Measurements from ENCODE around the gene BLACAT1. TPM values are rescaled to one million over a fixed set of nuclear protein-coding genes. Genes with fewer than 3 reads are reported as not detected.
A peak's percentile ranks its signal among the peaks of the same experiment; 100 is the strongest.
"Not testable (repeated sequence)": the region's sequence is repeated elsewhere in the genome, so short reads cannot be mapped to it uniquely, and the experiment has no call there.

Gene BLACAT1
- total RNA-seq, 1 donor from 2014 or later: not detected

DNA sequence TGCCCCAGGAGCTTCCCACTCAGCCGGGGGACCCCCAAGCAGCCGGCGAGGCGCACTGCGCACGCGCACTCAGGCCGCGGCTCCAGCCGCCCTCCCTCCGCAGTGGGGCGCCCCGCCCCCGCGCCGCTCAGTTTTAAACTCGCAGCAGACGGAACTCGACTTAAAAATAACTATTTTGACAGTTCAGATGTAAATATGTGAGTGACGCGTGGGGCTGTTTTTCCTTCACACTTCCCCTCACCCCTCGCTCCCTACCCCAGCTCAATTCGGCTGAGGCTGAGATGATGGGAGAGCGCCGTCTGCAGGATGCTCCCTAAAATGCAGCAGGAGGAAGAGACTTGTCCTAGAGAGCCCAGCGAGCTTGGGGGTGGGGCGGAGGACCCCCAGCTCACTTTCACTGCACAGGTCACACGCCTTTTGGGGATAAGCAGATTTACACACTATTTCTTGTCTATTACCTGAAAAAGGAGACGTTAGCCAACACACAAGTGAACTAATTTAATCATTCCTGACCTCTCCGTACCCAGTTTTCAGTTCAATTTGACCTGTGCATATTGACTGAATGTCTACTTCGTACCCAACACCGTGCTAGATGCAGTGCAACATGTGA is 25.0 kb downstream of the BLACAT1 start:
- peak; percentile 90 for ATAC-seq (ENCODE audit: poor library complexity)
- peak; percentile 71 for DNase-seq
- intact Hi-C loops (cut with DNase I): no loop called here

DNA sequence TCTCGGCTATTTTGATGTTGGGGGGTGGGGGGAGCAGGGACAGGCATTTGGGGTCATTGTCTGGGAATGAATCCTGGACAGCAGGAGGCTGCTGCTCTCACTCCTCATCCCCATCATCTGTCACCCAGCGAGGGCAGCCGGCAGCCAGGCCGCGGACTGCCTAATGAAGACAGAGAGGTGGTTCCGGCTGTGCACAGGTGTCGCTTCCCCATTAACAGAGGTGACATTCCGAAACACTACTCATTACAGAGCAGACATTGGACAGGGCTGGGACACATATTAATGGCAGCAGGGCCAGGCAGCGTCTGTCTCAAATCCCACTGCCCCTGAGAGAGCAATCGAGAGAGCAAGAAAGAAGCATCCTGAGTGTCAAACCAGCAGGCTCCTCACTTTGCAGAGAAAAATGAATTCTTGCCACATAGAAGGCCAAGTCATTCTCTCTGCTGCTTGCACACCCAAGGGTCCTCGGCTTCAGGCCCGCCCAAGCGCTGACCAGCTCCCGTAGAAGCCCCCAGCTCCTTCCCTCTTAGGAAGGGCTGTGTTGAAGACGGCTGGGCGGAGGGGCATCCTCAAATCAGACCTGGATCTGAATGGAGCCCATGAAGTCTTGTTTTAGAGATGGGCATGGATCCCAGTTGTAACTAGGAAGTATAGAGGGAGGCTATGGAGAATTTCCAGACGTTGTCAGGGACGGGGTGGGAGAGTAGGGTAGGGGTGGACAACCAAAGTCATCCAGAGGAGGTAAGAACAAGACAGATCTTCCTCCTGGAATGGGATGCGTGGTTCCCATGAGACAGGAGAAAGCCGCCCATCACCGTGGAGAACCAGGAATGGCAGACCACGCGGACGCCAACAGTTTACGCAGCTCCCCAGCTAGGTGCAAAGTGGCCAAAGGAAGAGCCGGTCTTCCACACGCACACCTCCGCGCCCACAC is 25.8 kb downstream of the BLACAT1 start:
- DNase-seq: peak; percentile 13
- intact Hi-C loops (cut with DNase I): no loop called here
- ATAC-seq (ENCODE audit: poor library complexity): peak; percentile 21

DNA sequence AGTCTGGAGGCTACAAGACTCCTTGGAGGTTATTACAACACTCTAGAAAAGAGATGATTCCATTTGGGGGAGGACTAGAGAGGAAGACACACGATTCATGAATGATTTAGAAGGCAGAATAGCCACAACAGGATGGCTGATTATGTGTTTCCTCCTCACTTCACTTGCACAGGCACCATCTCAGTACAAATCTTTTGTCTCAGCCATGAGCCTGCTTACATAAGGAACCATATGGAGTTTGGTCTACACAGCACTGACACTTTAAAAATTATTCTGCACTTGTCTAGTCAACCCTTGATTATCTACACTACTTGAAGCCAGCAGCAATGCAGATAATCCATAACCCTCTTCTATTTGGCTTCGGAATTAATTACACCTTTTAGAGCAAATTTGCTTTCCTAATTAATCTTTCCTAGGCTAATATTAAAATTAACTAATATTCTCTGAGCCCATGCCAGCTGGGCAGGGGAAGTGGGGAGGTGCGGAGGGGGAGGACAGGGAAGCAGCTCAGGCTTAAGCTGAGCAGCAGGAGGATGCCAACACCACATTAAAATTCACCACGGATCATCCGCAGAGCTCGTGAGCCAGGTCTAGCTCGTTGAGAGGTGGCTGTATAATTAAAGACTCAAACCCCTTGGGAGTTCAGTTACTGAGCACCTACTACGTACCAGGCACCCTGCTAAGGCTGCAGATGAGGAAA is 30.8 kb downstream of the BLACAT1 start:
- no peak for ATAC-seq (ENCODE audit: poor library complexity)
- DNase-seq: no peak
- intact Hi-C loops (cut with DNase I): no loop called here

DNA sequence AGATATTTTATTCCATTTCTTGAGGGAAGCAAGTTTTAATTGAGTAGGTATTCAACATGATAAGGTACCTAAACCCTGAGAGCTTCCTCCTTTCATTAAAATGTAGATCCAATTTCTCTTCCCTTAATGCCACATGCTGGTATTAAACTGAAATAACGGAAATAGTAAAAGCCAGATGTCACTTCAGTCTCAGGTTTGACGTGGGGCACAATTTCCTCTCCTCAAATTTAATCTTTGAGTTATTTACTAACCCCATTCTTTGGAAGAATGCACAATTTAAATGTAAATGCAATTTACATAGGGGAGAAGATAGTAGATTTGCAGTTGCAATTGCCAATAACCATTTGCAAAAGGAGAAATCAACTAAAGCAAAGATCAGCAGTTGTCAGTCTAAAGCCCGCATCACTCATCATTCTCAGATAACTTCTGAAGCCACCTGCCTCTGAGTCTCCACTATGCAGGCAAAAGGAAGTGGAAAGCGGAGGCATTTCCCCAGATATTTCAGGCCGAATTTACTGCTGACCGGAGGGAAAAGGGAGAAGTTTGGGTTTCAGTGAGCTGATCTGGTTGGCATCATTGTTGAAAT is 31.9 kb downstream of the BLACAT1 start:
- intact Hi-C loops (cut with DNase I): no loop called here
- DNase-seq (no peak), ATAC-seq (ENCODE audit: poor library complexity) (no peak)

DNA sequence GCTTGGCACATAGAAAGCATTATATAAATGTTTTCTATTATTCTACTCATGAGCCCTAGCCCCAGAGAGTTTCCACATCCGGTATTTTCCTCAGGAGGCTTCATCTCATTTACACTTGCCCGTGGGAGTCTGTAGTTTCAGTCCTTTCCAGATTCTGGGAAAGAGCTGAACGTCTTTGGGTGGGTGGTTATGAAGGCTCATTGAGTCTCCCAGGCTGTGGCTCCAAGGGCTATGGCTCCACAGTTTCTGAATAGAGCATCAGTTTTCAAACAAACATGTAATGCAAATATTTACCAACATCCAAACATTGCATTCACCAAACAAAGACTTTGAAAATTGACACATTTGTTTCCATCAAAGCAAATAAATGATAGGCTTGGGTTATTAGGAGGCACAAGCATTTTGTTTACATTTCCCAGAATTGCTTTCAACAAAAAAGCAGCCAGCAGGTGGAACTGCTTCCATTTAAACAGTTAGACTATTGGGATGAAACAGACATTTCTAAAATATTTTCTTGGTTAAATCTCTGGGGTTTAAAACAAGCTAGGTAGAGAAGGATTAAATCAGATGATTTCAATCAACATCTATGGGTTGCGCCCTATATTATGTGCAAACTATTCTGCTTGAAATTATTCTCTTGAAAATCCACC is 32.7 kb downstream of the BLACAT1 start:
- no peak for ATAC-seq (ENCODE audit: poor library complexity)
- intact Hi-C loops (cut with DNase I): no loop called here

DNA sequence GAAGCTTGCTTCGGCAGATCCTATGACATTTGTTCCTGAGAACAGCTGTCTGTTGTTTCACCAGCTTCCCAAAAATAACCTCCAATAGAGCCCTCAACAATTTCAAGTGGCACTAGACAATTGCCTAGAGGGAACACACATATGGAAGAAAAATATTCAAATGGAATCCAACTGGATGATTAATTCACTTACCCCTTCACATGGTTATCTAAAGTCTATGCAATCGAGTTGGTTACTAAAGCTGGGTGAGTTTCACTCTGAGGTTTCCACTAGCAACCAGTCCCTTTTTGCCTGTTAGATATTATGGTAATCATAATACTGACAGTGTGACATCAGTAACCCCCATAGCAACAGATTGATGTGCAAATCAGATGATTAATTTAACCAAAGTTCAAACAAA is 34.0 kb downstream of the BLACAT1 start, which contains the start of gene LEMD1:
TSS of gene LEMD1 (minus strand) at position 259 of the 400 bp plus-strand sequence. CDS start 1,520 bp downstream, outside the sequence.
- no peak for DNase-seq
- peak; percentile 89 for ATAC-seq (ENCODE audit: poor library complexity)
- intact Hi-C loops (cut with DNase I): no loop called here

More for the DNA sequence above, 32.7 kb downstream of the BLACAT1 start:
- DNase-seq: no peak

DNA sequence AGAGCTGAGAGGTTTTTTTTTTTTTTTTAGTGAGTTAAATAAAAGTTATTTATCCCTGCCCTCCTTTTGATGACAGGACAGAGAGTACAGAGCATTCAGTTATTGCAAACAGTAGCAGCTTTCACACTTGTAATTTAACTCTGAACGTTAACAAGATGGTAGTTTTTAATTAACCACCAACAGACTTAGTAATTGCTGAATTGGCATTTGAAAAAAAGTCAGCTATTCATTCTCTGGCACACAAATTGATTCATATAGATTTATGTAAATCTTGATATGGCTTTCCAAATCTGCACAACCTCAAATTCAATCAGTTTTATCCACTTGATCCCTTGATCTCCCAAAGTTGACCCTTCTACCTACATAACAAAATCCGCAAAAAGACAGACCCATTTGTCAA is 34.9 kb downstream of the BLACAT1 start:
- intact Hi-C loops (cut with DNase I): no loop called here
- DNase-seq: no peak
- ATAC-seq (ENCODE audit: poor library complexity): no peak

DNA sequence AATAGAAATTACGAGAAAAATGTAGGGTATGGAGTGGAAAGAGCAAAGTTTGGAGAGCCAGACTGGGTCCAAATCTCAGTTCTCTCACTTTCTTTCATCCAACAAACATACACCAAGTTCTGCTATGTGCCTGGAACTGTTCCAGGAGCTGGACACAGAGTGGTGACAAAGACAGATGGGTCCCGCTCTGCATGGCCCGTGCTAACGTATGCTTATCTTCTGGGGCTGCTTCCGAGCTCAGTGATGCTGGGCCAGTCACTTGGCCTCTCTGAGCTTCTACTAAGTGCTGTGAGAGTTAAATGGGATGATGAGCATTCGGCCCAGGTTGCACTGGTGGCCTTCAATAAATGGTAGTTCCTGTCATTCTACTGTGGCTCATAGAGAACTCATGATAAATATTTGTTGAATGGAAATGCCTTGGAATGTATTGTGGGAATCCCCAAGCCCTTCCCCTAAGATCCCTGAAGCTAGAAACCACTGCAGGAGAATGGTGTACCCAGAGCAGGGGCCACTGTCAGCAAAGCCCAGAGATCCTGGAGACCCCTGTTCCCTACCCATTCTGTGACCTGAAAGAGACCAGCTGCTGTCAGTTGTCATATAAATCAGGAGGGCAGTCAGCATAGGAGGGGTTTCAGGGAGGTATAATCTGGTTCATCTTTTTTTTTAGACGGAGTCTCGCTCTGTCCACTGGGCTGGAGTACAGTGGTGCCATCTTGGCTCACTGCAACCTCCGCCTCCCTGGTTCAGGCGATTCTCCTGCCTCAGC is 37.8 kb downstream of the BLACAT1 start:
- intact Hi-C loops (cut with DNase I): no loop called here
- DNase-seq: no peak
- ATAC-seq (ENCODE audit: poor library complexity): no peak

DNA sequence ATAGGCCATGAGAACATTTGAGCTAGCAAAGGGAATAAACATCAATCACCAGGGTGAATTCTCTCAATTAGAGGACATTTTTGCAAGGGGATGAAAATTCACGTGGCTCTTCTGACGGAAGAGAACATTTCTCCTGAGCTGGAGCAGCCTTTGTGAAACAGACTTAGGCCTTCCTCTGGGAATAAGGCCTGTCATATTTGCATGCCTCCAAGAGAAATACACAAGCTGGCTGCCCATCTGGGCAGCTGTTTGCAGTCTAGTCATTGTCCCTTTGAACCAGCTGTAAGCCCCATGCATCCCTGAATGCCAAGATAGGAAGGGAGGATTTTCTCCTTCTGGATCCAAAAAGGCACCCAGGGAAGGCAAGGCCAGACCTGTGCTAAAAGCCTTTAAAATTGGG is 39.5 kb downstream of the BLACAT1 start:
- intact Hi-C loops (cut with DNase I): no loop called here
- ATAC-seq (ENCODE audit: poor library complexity) (peak; percentile 57), DNase-seq (no peak)

DNA sequence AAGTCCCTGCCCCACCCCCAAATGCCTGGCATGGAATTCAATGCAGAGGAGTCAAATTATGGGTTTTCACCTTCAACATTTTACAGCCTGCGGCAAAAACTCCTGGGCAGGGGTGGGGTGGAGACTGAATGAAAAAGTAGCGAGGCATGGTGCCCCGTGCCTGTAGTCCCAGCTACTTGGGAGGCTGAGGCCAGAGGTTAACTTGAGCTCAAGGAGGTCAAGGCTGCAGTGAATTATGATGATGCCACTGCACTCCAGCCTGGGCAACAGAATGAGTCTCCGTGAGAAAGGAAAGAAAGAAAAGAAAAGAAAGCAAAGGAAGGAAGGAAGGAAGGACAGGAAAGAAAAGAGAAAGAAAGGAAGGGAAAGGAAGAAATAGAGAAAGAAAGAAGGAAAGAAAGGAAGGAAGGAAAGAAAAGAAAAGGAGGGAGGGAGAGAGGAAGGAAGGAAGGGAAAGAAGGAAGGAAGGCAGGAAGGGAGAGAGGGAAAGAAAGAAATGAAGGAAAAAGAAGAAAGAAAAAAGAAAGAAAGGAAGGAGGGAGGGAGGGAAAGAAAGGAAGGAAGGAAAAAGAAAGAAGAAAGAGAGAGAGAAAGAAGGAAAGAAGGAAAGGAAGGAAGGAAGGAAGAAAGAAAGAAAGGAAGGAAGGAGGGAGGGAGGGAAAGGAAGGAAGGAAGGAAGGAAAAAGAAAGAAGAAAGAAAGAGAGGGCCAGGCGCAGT is 45.1 kb downstream of the BLACAT1 start:
- intact Hi-C loops (cut with DNase I): no loop called here
- ATAC-seq (ENCODE audit: poor library complexity): no peak
- DNase-seq: no peak

DNA sequence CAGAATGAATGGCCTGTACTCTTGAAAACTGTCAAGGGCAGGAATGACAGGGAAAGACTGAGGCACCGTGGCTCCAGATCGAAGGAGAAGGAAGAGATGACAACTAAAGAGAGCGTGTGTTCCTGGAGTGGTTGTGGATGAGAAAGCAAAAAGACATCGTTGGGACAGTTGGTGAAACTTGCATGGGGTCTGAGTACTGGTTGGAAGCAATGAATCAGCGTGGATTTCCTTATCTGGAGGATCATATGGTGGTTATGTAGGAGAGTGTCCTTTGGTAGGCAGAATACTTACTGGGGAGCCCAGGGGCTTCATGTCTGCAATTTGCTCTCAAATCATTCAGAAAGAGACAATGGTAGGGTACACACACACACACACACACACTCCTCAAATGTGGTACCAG is 47.9 kb downstream of the BLACAT1 start:
- DNase-seq (no peak), ATAC-seq (ENCODE audit: poor library complexity) (no peak)
- intact Hi-C loops (cut with DNase I): no loop called here

DNA sequence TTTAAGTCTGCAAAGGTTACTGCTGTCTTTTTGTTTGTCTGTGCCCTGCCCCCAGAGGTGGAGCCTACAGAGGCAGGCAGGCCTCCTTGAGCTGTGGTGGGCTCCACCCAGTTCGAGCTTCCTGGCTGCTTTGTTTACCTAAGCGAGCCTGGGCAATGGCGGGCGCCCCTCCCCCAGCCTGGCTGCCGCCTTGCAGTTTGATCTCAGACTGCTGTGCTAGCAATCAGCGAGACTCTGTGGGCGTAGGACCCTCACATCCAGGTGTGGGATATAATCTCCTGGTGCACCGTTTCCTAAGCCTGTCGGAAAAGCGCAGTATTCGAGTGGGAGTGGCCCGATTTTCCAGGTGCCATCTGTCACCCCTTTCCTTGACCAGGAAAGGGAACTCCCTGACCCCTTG is 49.6 kb downstream of the BLACAT1 start:
- DNase-seq; intact Hi-C loops (cut with DNase I); ATAC-seq (ENCODE audit: poor library complexity): not testable (repeated sequence)

Small RNAs within 50 kb of the gene (microRNA-seq; reads per million reads assigned to microRNA genes)
- 1.3 reads per million for gene MIR135B

Other genes starting within 250 kb of the BLACAT1 start
- gene DSTYK, start 244.3 kb downstream of the BLACAT1 start, total RNA-seq: 5.3 TPM
- gene TMCC2, start 228.1 kb downstream of the BLACAT1 start, total RNA-seq: 1.3 TPM
- 1.2 TPM for gene NUAK2, start 134.3 kb downstream of the BLACAT1 start, total RNA-seq
- 0.24 TPM for gene KLHDC8A, start 99.1 kb downstream of the BLACAT1 start, total RNA-seq
- gene LEMD1, start 34.0 kb downstream of the BLACAT1 start, total RNA-seq: not detected
- gene CDK18, start 48.6 kb upstream of the BLACAT1 start, total RNA-seq: 172 TPM
- gene ELK4, start 176.0 kb upstream of the BLACAT1 start, total RNA-seq: 31.1 TPM
- gene SLC45A3, start 224.5 kb upstream of the BLACAT1 start, total RNA-seq: 6.9 TPM

Measured in Right ventricle myocardium superior (tissue), 1 donor.